ENCODE measurements around the gene NDUFV3.
A peak's percentile ranks its signal among the peaks of the same experiment; 100 is the strongest.
"Not testable (repeated sequence)": the region's sequence is repeated elsewhere in the genome, so short reads cannot be mapped to it uniquely, and the experiment has no call there.

NDUFV3 gene

DNA sequence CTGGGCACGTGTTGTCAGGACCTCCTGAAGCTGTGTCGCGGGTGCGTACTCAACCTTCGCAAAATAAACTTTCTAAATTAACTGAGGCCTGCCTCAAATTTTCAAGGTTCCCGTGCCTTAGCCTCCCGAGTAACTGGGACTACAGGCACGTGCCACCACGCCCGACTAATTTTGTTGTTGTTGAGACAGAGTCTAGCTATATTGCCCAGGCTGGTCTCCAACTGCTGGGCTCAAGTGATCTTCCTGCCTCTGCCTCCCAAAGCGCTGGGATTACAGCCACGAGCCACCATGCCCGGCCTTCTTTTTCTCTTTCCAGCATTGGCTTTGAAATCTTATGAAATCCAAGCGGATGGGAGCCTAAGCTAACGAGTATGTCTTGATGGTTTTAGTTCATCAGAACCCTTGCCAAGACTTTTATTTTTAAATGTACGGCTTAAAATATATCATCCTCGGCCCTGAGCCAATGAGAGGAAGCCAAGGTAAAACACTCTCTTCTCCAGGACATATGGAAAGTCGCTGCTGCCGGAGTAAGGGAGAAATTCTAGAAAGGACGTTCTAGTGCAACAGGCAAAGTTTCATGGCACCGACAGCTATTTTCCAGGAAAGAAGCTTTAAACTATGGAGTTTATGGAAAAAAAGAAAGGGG, 45.0 kb downstream of the NDUFV3 start:
- no peak for DNase-seq

DNA sequence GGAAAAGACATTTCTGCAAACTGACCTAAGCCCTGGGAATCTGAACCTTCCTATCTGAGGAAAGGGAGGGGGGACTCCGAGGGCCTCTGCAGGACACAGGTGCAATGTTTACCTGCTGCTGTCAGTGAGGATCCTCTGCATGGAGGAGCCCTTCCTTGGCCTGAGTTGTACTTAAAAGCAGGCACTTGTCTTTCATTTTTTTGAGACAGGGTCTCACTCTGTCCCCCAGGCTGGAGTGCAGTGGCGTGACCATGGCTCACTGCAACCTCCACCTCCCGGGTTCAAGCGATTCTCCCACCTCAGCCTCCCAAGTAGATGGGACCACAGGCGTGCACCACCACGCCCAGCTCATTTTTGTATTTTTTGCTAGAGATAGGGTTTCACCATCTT, 45.5 kb downstream of the NDUFV3 start:
- DNase-seq: not testable (repeated sequence)

DNA sequence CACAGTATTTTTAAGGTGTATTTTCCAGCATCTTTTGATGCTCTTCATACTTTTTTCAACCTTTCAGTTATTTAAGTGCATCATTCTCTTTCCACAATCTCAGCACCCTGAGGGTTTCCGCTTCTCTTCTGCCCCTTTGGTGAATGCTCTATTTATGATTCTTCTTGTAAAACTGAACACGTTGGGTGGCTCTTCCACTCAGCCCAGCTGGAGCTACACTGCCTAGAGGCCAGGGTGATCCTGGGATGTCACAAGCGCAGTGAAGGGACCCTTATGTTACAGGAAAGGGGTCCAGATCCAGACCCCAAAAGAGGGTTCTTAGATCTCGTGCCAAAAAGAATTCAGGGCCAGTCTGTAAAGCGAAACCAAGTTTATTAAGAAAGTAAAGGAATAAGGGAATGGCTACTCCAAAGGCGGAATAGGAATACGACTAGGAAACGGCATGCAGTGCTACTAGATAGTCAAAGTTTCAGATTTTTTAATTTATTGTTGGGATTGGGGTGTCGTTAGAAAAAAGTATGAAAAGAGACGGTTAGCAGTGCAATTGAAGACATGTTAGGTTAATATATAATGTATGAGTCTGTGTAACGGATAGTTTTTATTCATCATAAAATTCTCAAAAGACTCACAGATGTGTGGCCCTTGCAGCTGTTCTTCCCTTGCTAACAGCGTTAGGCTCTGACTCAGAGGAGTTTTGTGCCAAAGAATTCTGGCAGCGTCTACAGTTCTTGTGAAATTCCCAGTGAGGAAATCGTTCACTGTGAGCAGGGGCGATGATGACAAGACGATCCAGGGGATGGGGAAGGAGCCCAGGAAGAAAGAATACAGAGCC, 46.7 kb downstream of the NDUFV3 start:
- DNase-seq: peak; percentile 92

DNA sequence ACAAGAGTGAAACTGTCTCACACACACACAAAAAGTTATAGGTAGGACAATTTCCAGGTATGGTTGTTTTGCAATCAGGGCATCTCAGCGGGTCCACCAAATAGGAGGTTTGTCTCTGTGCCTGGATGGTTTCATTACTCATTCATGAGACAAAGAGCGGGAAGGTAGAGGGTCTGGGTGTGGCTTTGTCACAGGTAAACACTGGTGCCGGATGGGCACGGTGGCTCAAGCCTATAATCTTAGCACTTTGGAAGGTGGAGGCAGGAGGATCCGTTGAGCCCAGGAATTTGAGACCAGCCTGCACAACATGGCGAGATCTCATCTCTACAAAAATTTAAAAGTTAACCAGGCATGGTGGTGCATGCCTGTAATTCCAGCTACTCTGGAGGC, 48.6 kb downstream of the NDUFV3 start:
- DNase-seq: no peak

GRCh38 chr21:42942244-42942643, 49.1 kb downstream of the NDUFV3 start:
- no peak for DNase-seq

- DNase-seq: not testable (repeated sequence)
Observed at GRCh38 chr21:42949094-42949755, 56.1 kb downstream of the NDUFV3 start.

DNA sequence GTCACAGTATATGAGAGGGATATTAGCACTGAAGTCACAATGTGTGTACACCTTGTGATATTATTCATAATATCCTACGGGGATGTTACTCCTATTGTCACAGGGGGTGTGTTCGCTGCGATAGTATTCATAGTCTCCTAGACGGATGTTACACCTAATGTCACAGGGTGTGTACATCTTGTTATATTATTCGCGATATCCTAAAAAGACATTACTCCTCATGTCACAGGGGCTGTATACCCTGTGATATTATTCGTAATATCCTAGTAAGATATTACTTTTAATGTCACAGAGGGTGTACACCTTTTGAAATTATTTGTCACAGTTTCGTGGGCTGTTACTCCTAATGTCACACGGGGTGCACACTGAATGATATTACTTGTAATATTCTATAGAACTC, 58.1 kb downstream of the NDUFV3 start:
- not testable (repeated sequence) for DNase-seq

DNA sequence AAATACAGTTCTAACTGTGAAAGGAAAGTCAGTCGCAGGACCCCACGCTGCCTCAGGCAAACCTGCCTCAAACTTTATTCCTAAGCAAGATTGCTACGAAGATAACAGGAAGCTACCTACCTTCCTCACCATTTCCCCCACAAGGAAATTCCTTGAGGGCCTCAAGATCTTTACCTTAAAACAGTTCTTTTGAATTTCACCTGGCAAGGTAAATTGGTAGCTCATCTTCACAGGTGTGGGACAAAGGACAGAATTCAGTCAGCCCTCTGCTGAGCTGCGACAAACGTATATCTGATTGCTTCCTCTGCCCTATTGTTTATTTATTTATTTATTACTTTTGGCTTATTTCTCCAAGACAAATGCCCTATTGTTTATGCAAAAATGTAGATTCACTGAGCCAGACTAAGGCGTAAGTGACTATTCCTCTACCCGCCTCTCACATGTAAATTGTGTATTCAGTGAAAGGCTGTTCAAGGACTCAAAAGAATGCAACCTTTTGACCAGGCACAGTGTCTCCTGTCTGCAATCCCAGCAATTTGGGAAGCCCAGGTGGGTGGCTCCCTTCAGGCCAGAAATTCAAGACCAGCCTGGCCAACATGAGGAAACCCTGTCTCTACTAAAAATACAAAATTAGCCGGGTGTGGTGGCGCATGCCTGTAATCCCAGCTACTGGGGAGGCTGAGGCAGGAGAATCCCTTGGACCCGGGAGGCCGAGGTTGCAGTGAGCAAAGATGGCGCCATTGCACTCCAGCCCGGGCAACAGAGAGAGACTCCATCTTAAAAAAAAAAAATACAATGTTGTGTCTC, 63.9 kb downstream of the NDUFV3 start:
- DNase-seq: no peak

- not testable (repeated sequence) for DNase-seq
Observed at GRCh38 chr21:42958122-42958521, 65.0 kb downstream of the NDUFV3 start.

- DNase-seq: no peak
Observed at GRCh38 chr21:42959728-42960127, 66.6 kb downstream of the NDUFV3 start.

- no peak for DNase-seq
Observed at GRCh38 chr21:42962380-42963007, 69.4 kb downstream of the NDUFV3 start.

Measured in NCI-H226 (cell line).